ENCODE results near the gene LHFPL5. TPM values are rescaled to one million over a fixed set of nuclear protein-coding genes. Genes with fewer than 3 reads are reported as not detected.

Gene LHFPL5
- total and polyA plus RNA-seq, 2 of the 13 experiments (the other 11 are each of a cell fraction or from before 2014, with no cell fraction given): 0.03 TPM; not detected in 1

DNA sequence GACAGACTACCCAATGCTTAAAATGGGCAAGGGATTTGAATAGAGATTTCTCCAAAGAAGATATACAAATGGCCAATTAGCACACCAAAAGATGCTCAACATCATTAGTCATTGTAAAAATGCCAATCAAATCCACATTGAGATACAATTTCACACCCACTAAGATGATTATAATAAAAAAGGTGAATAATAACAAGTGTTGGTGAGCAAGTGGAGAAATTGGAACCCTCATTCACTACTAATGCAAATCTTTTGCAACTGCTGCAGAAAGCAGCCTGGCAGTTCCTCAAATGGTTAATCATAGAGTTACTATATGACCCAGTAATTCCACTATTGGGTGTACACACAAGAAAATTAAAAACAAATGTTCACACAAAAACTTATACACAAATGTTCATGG lies 12.4 kb downstream of the LHFPL5 start:
- H3K4me1 ChIP-seq (ENCODE audit: insufficient read depth, low read length): 0 out of 2 replicates have a peak, but pooled peaks cover under 1% of the 10 kb centered on the region
- no peak for DNase-seq (ENCODE audit: low spot score)
- BruUV-seq (replicated peaks): no TSS peak
- no peak overlapping the region for H2AFZ ChIP-seq (ENCODE audit: low read length)
- H3K9me3 ChIP-seq (ENCODE audit: low read length): no peaks in the 10 kb centered on the region
- no peak for FAIRE-seq
- POLR2A ChIA-PET: no interaction called here
- H4K20me1 ChIP-seq (ENCODE audit: insufficient read depth, low read length): no peaks in the 10 kb centered on the region
- no peak overlapping the region for H3K9ac ChIP-seq (ENCODE audit: insufficient read depth, low read depth, low read length)
- H3K27ac ChIP-seq (ENCODE audit: extremely low read length, insufficient read depth, low read length): no peak overlapping the region
- intact Hi-C loops (cut with micrococcal nuclease; ENCODE audit: unreplicated experiment) (no loop called here), in situ Hi-C loops (cut with HindIII; ENCODE audit: extremely low pct_ligation_motif_present, low pct_unique_long_range_greater_than_20kb) (no loop called here)
- no peaks in the 10 kb centered on the region for H3K36me3 ChIP-seq (replicated peaks in 1 of 2; ENCODE audit: control insufficient read depth in 1 of 2, insufficient read depth in 2 of 2, low read length in 2 of 2)
- H3K4me2 ChIP-seq (ENCODE audit: low read depth, low read length): no peak overlapping the region
- no peak overlapping the region for H3K4me3 ChIP-seq (replicated peaks in 1 of 3; ENCODE audit: insufficient read depth in 1 of 3, low read depth in 2 of 3, low read length in 3 of 3)
- no peaks in the 10 kb centered on the region for H3K79me2 ChIP-seq (ENCODE audit: insufficient read depth, low read length)
- H3K27me3 ChIP-seq (ENCODE audit: control insufficient read depth in 1 of 2, insufficient read depth in 2 of 2, low read length in 2 of 2): 0 out of 5 replicates have a peak, but pooled peaks cover 0 to 5% of the 10 kb centered on the region in 2 experiments
- no peak for ATAC-seq
- CTCF ChIA-PET (ENCODE audit: low intra/inter-chr PET ratio, low total read pairs): no interaction called here
- TF ChIP-seq, protein P1, sequence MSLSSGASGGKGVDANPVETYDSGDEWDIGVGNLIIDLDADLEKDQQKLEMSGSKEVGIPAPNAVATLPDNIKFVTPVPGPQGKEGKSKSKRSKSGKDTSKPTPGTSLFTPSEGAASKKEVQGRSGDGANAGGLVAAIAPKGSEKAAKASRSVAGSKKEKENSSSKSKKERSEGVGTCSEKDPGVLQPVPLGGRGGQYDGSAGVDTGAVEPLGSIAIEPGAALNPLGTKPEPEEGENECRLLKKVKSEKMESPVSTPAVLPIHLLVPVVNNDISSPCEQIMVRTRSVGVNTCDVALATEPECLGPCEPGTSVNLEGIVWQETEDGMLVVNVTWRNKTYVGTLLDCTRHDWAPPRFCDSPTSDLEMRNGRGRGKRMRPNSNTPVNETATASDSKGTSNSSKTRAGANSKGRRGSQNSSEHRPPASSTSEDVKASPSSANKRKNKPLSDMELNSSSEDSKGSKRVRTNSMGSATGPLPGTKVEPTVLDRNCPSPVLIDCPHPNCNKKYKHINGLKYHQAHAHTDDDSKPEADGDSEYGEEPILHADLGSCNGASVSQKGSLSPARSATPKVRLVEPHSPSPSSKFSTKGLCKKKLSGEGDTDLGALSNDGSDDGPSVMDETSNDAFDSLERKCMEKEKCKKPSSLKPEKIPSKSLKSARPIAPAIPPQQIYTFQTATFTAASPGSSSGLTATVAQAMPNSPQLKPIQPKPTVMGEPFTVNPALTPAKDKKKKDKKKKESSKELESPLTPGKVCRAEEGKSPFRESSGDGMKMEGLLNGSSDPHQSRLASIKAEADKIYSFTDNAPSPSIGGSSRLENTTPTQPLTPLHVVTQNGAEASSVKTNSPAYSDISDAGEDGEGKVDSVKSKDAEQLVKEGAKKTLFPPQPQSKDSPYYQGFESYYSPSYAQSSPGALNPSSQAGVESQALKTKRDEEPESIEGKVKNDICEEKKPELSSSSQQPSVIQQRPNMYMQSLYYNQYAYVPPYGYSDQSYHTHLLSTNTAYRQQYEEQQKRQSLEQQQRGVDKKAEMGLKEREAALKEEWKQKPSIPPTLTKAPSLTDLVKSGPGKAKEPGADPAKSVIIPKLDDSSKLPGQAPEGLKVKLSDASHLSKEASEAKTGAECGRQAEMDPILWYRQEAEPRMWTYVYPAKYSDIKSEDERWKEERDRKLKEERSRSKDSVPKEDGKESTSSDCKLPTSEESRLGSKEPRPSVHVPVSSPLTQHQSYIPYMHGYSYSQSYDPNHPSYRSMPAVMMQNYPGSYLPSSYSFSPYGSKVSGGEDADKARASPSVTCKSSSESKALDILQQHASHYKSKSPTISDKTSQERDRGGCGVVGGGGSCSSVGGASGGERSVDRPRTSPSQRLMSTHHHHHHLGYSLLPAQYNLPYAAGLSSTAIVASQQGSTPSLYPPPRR (CRISPR knock-in tag; IDR thresholded peaks at IDR 0.05; ENCODE audit: borderline replicate concordance): no peak
- TF ChIP-seq DNMT1 (CRISPR knock-in tag; IDR thresholded peaks at IDR 0.05) (no peak), SMC3 (IDR thresholded peaks at IDR 0.05; ENCODE audit: low read length) (no peak), KMT2B (CRISPR knock-in tag; IDR thresholded peaks at IDR 0.05) (no peak), ZNF136 (CRISPR knock-in tag; IDR thresholded peaks at IDR 0.05; ENCODE audit: low read depth) (no peak), PHF20 (CRISPR knock-in tag; IDR thresholded peaks at IDR 0.05) (no peak), IKZF1 (IDR thresholded peaks at IDR 0.05) (no peak), RARA (CRISPR knock-in tag; IDR thresholded peaks at IDR 0.05) (no peak), CHCHD3 (CRISPR knock-in tag; IDR thresholded peaks at IDR 0.05) (no peak), ZFYVE20 (CRISPR knock-in tag; IDR thresholded peaks at IDR 0.05; ENCODE audit: borderline replicate concordance, low read depth) (no peak), ZNF577 (CRISPR knock-in tag; IDR thresholded peaks at IDR 0.05; ENCODE audit: borderline replicate concordance, low read depth) (no peak), CHD2 (IDR thresholded peaks at IDR 0.05; ENCODE audit: low read depth, low read length) (no peak)
- TF ChIP-seq, protein P2, sequence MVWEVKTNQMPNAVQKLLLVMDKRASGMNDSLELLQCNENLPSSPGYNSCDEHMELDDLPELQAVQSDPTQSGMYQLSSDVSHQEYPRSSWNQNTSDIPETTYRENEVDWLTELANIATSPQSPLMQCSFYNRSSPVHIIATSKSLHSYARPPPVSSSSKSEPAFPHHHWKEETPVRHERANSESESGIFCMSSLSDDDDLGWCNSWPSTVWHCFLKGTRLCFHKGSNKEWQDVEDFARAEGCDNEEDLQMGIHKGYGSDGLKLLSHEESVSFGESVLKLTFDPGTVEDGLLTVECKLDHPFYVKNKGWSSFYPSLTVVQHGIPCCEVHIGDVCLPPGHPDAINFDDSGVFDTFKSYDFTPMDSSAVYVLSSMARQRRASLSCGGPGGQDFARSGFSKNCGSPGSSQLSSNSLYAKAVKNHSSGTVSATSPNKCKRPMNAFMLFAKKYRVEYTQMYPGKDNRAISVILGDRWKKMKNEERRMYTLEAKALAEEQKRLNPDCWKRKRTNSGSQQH (CRISPR knock-in tag; IDR thresholded peaks at IDR 0.05; ENCODE audit: low read depth): no peak
- TF ChIP-seq, protein P3, sequence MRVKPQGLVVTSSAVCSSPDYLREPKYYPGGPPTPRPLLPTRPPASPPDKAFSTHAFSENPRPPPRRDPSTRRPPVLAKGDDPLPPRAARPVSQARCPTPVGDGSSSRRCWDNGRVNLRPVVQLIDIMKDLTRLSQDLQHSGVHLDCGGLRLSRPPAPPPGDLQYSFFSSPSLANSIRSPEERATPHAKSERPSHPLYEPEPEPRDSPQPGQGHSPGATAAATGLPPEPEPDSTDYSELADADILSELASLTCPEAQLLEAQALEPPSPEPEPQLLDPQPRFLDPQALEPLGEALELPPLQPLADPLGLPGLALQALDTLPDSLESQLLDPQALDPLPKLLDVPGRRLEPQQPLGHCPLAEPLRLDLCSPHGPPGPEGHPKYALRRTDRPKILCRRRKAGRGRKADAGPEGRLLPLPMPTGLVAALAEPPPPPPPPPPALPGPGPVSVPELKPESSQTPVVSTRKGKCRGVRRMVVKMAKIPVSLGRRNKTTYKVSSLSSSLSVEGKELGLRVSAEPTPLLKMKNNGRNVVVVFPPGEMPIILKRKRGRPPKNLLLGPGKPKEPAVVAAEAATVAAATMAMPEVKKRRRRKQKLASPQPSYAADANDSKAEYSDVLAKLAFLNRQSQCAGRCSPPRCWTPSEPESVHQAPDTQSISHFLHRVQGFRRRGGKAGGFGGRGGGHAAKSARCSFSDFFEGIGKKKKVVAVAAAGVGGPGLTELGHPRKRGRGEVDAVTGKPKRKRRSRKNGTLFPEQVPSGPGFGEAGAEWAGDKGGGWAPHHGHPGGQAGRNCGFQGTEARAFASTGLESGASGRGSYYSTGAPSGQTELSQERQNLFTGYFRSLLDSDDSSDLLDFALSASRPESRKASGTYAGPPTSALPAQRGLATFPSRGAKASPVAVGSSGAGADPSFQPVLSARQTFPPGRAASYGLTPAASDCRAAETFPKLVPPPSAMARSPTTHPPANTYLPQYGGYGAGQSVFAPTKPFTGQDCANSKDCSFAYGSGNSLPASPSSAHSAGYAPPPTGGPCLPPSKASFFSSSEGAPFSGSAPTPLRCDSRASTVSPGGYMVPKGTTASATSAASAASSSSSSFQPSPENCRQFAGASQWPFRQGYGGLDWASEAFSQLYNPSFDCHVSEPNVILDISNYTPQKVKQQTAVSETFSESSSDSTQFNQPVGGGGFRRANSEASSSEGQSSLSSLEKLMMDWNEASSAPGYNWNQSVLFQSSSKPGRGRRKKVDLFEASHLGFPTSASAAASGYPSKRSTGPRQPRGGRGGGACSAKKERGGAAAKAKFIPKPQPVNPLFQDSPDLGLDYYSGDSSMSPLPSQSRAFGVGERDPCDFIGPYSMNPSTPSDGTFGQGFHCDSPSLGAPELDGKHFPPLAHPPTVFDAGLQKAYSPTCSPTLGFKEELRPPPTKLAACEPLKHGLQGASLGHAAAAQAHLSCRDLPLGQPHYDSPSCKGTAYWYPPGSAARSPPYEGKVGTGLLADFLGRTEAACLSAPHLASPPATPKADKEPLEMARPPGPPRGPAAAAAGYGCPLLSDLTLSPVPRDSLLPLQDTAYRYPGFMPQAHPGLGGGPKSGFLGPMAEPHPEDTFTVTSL (CRISPR knock-in tag; IDR thresholded peaks at IDR 0.05; ENCODE audit: borderline replicate concordance): no peak
